GM23338 (cell line): ENCODE measurements around the gene ARSI. TPM values are rescaled to one million over a fixed set of nuclear protein-coding genes. Genes with fewer than 3 reads are reported as not detected.

Experiments
- ATAC-seq: fragments of 200-7000 bp; cut with Tn5 transposase; 3 replicates; pipeline ENCODE4 v1.9.1; 2020
- DNase-seq: peaks from one replicate; pipeline ENCODE4 v3.0.0-alpha.2; 2015; ENCODE audit warnings: low spot score
- H2AFZ ChIP-seq: fragments of 200-600 bp; sonication (generic); 2 replicates; pipeline ENCODE4 v1.8.0; 2016; ENCODE audit warnings: antibody characterized with exemption, mild to moderate bottlenecking, moderate library complexity
- H3F3A ChIP-seq: fragments of 200-600 bp; sonication (generic); replicated peaks from 2 replicates; pipeline ENCODE4 v1.8.0; 2017; ENCODE audit warnings: antibody characterized with exemption, mixed run types, low read depth
- H3K27ac ChIP-seq: fragments of 200-600 bp; sonication (generic); 2 replicates; pipeline ENCODE4 v1.6.1; 2016; ENCODE audit warnings: low read depth
- H3K27me3 ChIP-seq: fragments of 200-600 bp; sonication (generic); 2 replicates; pipeline ENCODE4 v1.8.0; 2016; ENCODE audit warnings: mild to moderate bottlenecking, mixed run types, moderate library complexity; ENCODE audit not compliant: insufficient read depth
- H3K36me3 ChIP-seq: fragments of 200-600 bp; sonication (generic); 2 replicates; pipeline ENCODE4 v1.8.0; 2016; ENCODE audit warnings: mild to moderate bottlenecking; ENCODE audit not compliant: insufficient read depth
- H3K4me1 ChIP-seq: fragments of 200-600 bp; sonication (generic); 2 replicates; pipeline ENCODE4 v1.8.0; 2016; ENCODE audit warnings: mild to moderate bottlenecking, moderate library complexity; ENCODE audit not compliant: insufficient read depth
- H3K4me2 ChIP-seq: fragments of 200-600 bp; sonication (generic); 2 replicates; pipeline ENCODE4 v1.7.1; 2017; ENCODE audit warnings: mixed run types
- H3K4me3 ChIP-seq: fragments of 200-600 bp; sonication (generic); 2 replicates; pipeline ENCODE4 v1.6.1; 2016; ENCODE audit warnings: mixed run types
- H3K79me2 ChIP-seq: fragments of 200-600 bp; sonication (generic); replicated peaks from 2 replicates; pipeline ENCODE4 v1.8.0; 2017; ENCODE audit warnings: mild to moderate bottlenecking; ENCODE audit not compliant: insufficient read depth
- H3K9me2 ChIP-seq: fragments of 200-600 bp; sonication (generic); 2 replicates; pipeline ENCODE4 v1.8.0; 2017; ENCODE audit not compliant: insufficient read depth
- H4K20me1 ChIP-seq: fragments of 200-600 bp; sonication (generic); replicated peaks from 2 replicates; pipeline ENCODE4 v1.8.0; 2017; ENCODE audit warnings: mild to moderate bottlenecking; ENCODE audit not compliant: insufficient read depth
- H3K27ac Mint-ChIP-seq: 2 replicates; pipeline ENCODE4 v1.8.0; 2020; ENCODE audit warnings: inconsistent platforms, mild to moderate bottlenecking, moderate library complexity, mixed read lengths
- H3K27me3 Mint-ChIP-seq: 3 replicates; pipeline ENCODE4 v1.8.0; 2022; ENCODE audit warnings: low read depth, mild to moderate bottlenecking, moderate library complexity, mixed read lengths, inconsistent platforms; ENCODE audit not compliant: insufficient read depth, poor library complexity
- H3K36me3 Mint-ChIP-seq: 3 replicates; pipeline ENCODE4 v1.8.0; 2021; ENCODE audit warnings: low read depth, mild to moderate bottlenecking, inconsistent platforms, moderate library complexity, mixed read lengths
- H3K4me1 Mint-ChIP-seq: 3 replicates; pipeline ENCODE4 v1.8.0; 2020; ENCODE audit warnings: mild to moderate bottlenecking, inconsistent platforms, mixed read lengths
- H3K4me3 Mint-ChIP-seq: 3 replicates; pipeline ENCODE4 v1.8.0; 2021; ENCODE audit warnings: moderate library complexity, mild to moderate bottlenecking, inconsistent platforms, mixed read lengths
- H3K9me3 Mint-ChIP-seq: 3 replicates; pipeline ENCODE4 v1.8.0; 2020; ENCODE audit warnings: moderate library complexity, mild to moderate bottlenecking, inconsistent platforms, mixed read lengths
- CTCF ChIP-seq, 2 experiments: fragments of 200-600 bp in 1 of 2; sonication (generic) in 1 of 2; conservative IDR thresholded peaks; 2 replicates each; pipeline versions ENCODE4 v1.5.1 to v1.6.1; 2016 to 2017; ENCODE audit warnings: antibody characterized with exemption in 2 of 2, low read depth in 2 of 2, mild to moderate bottlenecking in 2 of 2, moderate library complexity in 1 of 2
- ETS1 ChIP-seq: IDR thresholded peaks from 2 replicates; pipeline ENCODE4 v1.6.1; 2016; ENCODE audit warnings: antibody characterized with exemption
- EZH2 ChIP-seq: fragments of 200-600 bp; sonication (generic); IDR thresholded peaks from one replicate; pipeline ENCODE4 v1.8.0; 2017; ENCODE audit warnings: antibody characterized with exemption, mild to moderate bottlenecking, low read depth; ENCODE audit not compliant: unreplicated experiment
- EZH2phosphoT487 ChIP-seq: fragments of 200-600 bp; sonication (generic); IDR thresholded peaks from one replicate; pipeline ENCODE4 v1.8.1; 2018; ENCODE audit warnings: antibody characterized with exemption; ENCODE audit not compliant: unreplicated experiment
- JUNB ChIP-seq: IDR thresholded peaks from one replicate; pipeline ENCODE4 v1.6.1; 2016; ENCODE audit warnings: antibody characterized with exemption; ENCODE audit not compliant: unreplicated experiment
- POLR2AphosphoS5 ChIP-seq: IDR thresholded peaks from 2 replicates; pipeline ENCODE4 v1.6.1; 2016; ENCODE audit warnings: antibody characterized with exemption, low read depth
- REST ChIP-seq: IDR thresholded peaks from one replicate; pipeline ENCODE4 v1.6.1; 2018; ENCODE audit warnings: antibody characterized with exemption; ENCODE audit not compliant: unreplicated experiment
- STAT1 ChIP-seq: IDR thresholded peaks from one replicate; pipeline ENCODE4 v1.6.1; 2016; ENCODE audit warnings: antibody characterized with exemption; ENCODE audit not compliant: unreplicated experiment
- ZNF114 ChIP-seq: fragments of 250-450 bp; sonication (Bioruptor Pico); IDR thresholded peaks from 2 replicates; pipeline ENCODE4 v1.5.0; 2020; ENCODE audit warnings: mild to moderate bottlenecking, moderate library complexity
- polyA plus RNA-seq: library from polyadenylated mRNA; unstranded; fragments of >200 nt; fragmentation: Nextera tagmentation; extraction: Ambion mirVana; gene quantifications from 2 replicates; pipeline ENCODE4 v1.2.1, GENCODE V29; 2016
- total RNA-seq: library from RNA; depleted of rRNA; stranded (reverse); fragments of >200 nt; shearing (Covaris generic); gene quantifications from 2 replicates; pipeline ENCODE4 v1.2.3, GENCODE V29; 2014

The ARSI gene
- total and polyA plus RNA-seq, 2 experiments from 2014 or later = 0.99 to 6.9 TPM

GRCh38 chr5:150272531-150272930 is 30.2 kb downstream of the ARSI start:
- peaks cover 20% of the 10 kb centered on the region for H3K4me1 Mint-ChIP-seq
- no peaks in the 10 kb centered on the region for H3K36me3 ChIP-seq
- ATAC-seq (peak; percentile 93), DNase-seq (peak; percentile 86)
- no peaks in the 10 kb centered on the region for H4K20me1 ChIP-seq
- H3K27me3 ChIP-seq = no peaks in the 10 kb centered on the region
- H3K4me3 ChIP-seq = no peak overlapping the region
- no peak overlapping the region; the same call in 2 of the 3 replicates for H3K4me3 Mint-ChIP-seq
- H3K27ac Mint-ChIP-seq = no peak overlapping the region
- H3F3A ChIP-seq = no peaks in the 10 kb centered on the region
- H3K9me2 ChIP-seq = no peaks in the 10 kb centered on the region
- H3K4me2 ChIP-seq = no peak overlapping the region
- no peaks in the 10 kb centered on the region for H3K4me1 ChIP-seq
- TF ChIP-seq POLR2AphosphoS5 = no peak
- TF ChIP-seq CTCF (conservative IDR thresholded peaks at IDR 0.05; ENCODE audit: low read depth in 2 of 2) = peak; percentile 64 to 95
- H2AFZ ChIP-seq = no peak overlapping the region
- H3K27ac ChIP-seq = no peak overlapping the region
- no peaks in the 10 kb centered on the region; the same call in 2 of the 3 replicates for H3K9me3 Mint-ChIP-seq
- no peaks in the 10 kb centered on the region for H3K79me2 ChIP-seq
- H3K27me3 Mint-ChIP-seq = peaks cover 7% of the 10 kb centered on the region
- H3K36me3 Mint-ChIP-seq = no peaks in the 10 kb centered on the region

- Mint-ChIP-seq H3K4me3 (no peak overlapping the region), H3K27me3 (peaks cover 7% of the 10 kb centered on the region), H3K9me3 (no peaks in the 10 kb centered on the region; the same call in 2 of the 3 replicates), H3K36me3 (no peaks in the 10 kb centered on the region), H3K4me1 (peaks cover 20% of the 10 kb centered on the region), H3K27ac (no peak overlapping the region)
- Histone ChIP-seq H3K4me2 (no peak overlapping the region), H3K27ac (no peak overlapping the region), H3K4me1 (no peaks in the 10 kb centered on the region; the same call in 1 of the 2 replicates), H3K27me3 (no peaks in the 10 kb centered on the region), H4K20me1 (no peaks in the 10 kb centered on the region), H3K4me3 (no peak overlapping the region), H3F3A (no peaks in the 10 kb centered on the region), H3K9me2 (no peaks in the 10 kb centered on the region), H3K79me2 (no peaks in the 10 kb centered on the region), H2AFZ (no peak overlapping the region), H3K36me3 (no peaks in the 10 kb centered on the region)
- TF ChIP-seq STAT1 (no peak), POLR2AphosphoS5 (no peak), EZH2 (no peak), JUNB (no peak), CTCF (conservative IDR thresholded peaks at IDR 0.05; ENCODE audit: low read depth in 2 of 2) (no peak), ZNF114 (CRISPR knock-in tag) (no peak), REST (peak; percentile 62), ETS1 (no peak), EZH2phosphoT487 (no peak)
- peak; percentile 31 for ATAC-seq
- no peak for DNase-seq
These were observed 30.8 kb downstream of the ARSI start for GRCh38 chr5:150271923-150272322.
